ENCODE results near the gene NCK2.

GRCh38 chr2:105925390-105925789, 180.7 kb downstream of the NCK2 start:
- TF ChIP-seq EZH2 (IDR thresholded peaks at IDR 0.05; ENCODE audit: low read length, unreplicated experiment) (no peak), CTCF (conservative IDR thresholded peaks at IDR 0.05; ENCODE audit: low read depth, low read length) (no peak)
